T-helper 1 cell treated with Interleukin-12 subunit alpha and Interleukin-12 subunit beta and Interleukin-4 antibody, amounts not matched to agents 30 μg/mL and 1 μg/mL, for 36 hours (primary cell): Measurements from ENCODE around the gene ALAS1.

Experiments
- H3K27ac Mint-ChIP-seq: one replicate; pipeline ENCODE4 v1.8.0; 2021; ENCODE audit warnings: mild to moderate bottlenecking, mixed read lengths
- H3K27me3 Mint-ChIP-seq: one replicate; pipeline ENCODE4 v1.8.0; 2021; ENCODE audit warnings: low read depth, mixed read lengths
- H3K36me3 Mint-ChIP-seq: one replicate; pipeline ENCODE4 v1.8.0; 2021; ENCODE audit warnings: low read depth, mixed read lengths
- H3K4me1 Mint-ChIP-seq: one replicate; pipeline ENCODE4 v1.8.0; 2021; ENCODE audit warnings: low read depth, mixed read lengths
- H3K4me3 Mint-ChIP-seq: one replicate; pipeline ENCODE4 v1.8.0; 2021; ENCODE audit warnings: mild to moderate bottlenecking, moderate library complexity, mixed read lengths
- H3K9me3 Mint-ChIP-seq: one replicate; pipeline ENCODE4 v1.8.0; 2021; ENCODE audit warnings: mixed read lengths

The ALAS1 gene

GRCh38 chr3:52237657-52238172 is 39.8 kb downstream of the ALAS1 start:
- H3K4me1 Mint-ChIP-seq: peaks cover 51% of the 10 kb centered on the region
- peak overlapping the region; percentile 97 for H3K4me3 Mint-ChIP-seq
- H3K9me3 Mint-ChIP-seq: no peaks in the 10 kb centered on the region
- peaks cover 27% of the 10 kb centered on the region for H3K36me3 Mint-ChIP-seq
- H3K27ac Mint-ChIP-seq: peak overlapping the region; percentile 92
- H3K27me3 Mint-ChIP-seq: no peaks in the 10 kb centered on the region

GRCh38 chr3:52238193-52238760 is 40.3 kb downstream of the ALAS1 start:
- peak overlapping the region; percentile 97 for H3K4me3 Mint-ChIP-seq
- peaks cover 27% of the 10 kb centered on the region for H3K36me3 Mint-ChIP-seq
- peaks cover 52% of the 10 kb centered on the region for H3K4me1 Mint-ChIP-seq
- H3K27me3 Mint-ChIP-seq: no peaks in the 10 kb centered on the region
- H3K9me3 Mint-ChIP-seq: no peaks in the 10 kb centered on the region
- peak overlapping the region; percentile 92 for H3K27ac Mint-ChIP-seq

- H3K4me1 Mint-ChIP-seq: peaks cover 54% of the 10 kb centered on the region
- peak within 1 kb of the TSS; percentile 98 for H3K27ac Mint-ChIP-seq
- H3K27me3 Mint-ChIP-seq: no peaks in the 10 kb centered on the region
- H3K4me3 Mint-ChIP-seq: peak within 1 kb of the TSS; percentile 97
- H3K36me3 Mint-ChIP-seq: peaks cover 27% of the 10 kb centered on the region
- H3K9me3 Mint-ChIP-seq: no peaks in the 10 kb centered on the region
Observed at GRCh38 chr3:52238761-52239701, 41.1 kb downstream of the ALAS1 start, which contains the start of gene TWF2. TWF2 (minus strand) TSS chr3:52239158; CDS start chr3:52239016, 142 bp downstream.

GRCh38 chr3:52240059-52240885 is 42.3 kb downstream of the ALAS1 start:
- peaks cover 25% of the 10 kb centered on the region for H3K36me3 Mint-ChIP-seq
- H3K4me3 Mint-ChIP-seq: peak overlapping the region; percentile 97
- H3K27me3 Mint-ChIP-seq: no peaks in the 10 kb centered on the region
- H3K9me3 Mint-ChIP-seq: no peaks in the 10 kb centered on the region
- peaks cover 60% of the 10 kb centered on the region for H3K4me1 Mint-ChIP-seq
- H3K27ac Mint-ChIP-seq: peak overlapping the region; percentile 98

GRCh38 chr3:52240886-52241370 is 43.0 kb downstream of the ALAS1 start:
- H3K27me3 Mint-ChIP-seq: no peaks in the 10 kb centered on the region
- peak overlapping the region; percentile 97 for H3K4me3 Mint-ChIP-seq
- H3K27ac Mint-ChIP-seq: peak overlapping the region; percentile 98
- peaks cover 57% of the 10 kb centered on the region for H3K4me1 Mint-ChIP-seq
- H3K36me3 Mint-ChIP-seq: peaks cover 25% of the 10 kb centered on the region
- no peaks in the 10 kb centered on the region for H3K9me3 Mint-ChIP-seq

GRCh38 chr3:52242039-52242438 is 44.1 kb downstream of the ALAS1 start:
- Mint-ChIP-seq H3K4me3 (peak overlapping the region; percentile 4), H3K27ac (peak overlapping the region; percentile 27), H3K27me3 (no peaks in the 10 kb centered on the region), H3K9me3 (no peaks in the 10 kb centered on the region), H3K4me1 (peaks cover 62% of the 10 kb centered on the region), H3K36me3 (peaks cover 28% of the 10 kb centered on the region)

- H3K36me3 Mint-ChIP-seq: peaks cover 38% of the 10 kb centered on the region
- no peaks in the 10 kb centered on the region for H3K9me3 Mint-ChIP-seq
- peaks cover 70% of the 10 kb centered on the region for H3K4me1 Mint-ChIP-seq
- no peaks in the 10 kb centered on the region for H3K27me3 Mint-ChIP-seq
- H3K27ac Mint-ChIP-seq: peak overlapping the region; percentile 87
- peak overlapping the region; percentile 82 for H3K4me3 Mint-ChIP-seq
Observed at GRCh38 chr3:52243791-52244628, 46.0 kb downstream of the ALAS1 start.

- peak within 1 kb of the TSS; percentile 86 for H3K4me3 Mint-ChIP-seq
Observed at GRCh38 chr3:52245322-52246263, 47.6 kb downstream of the ALAS1 start, which contains the start of gene PPM1M. PPM1M (plus strand) TSS chr3:52245759; CDS start chr3:52245825, 66 bp downstream.

GRCh38 chr3:52246264-52246620 is 48.3 kb downstream of the ALAS1 start:
- Mint-ChIP-seq H3K27me3 (no peaks in the 10 kb centered on the region), H3K27ac (peak overlapping the region; percentile 90), H3K4me1 (peaks cover 70% of the 10 kb centered on the region), H3K36me3 (peaks cover 41% of the 10 kb centered on the region), H3K4me3 (peak overlapping the region; percentile 86), H3K9me3 (no peaks in the 10 kb centered on the region)

More at GRCh38 chr3:52245322-52246263, 47.6 kb downstream of the ALAS1 start, which contains the start of gene PPM1M:
- Mint-ChIP-seq H3K4me1 (peaks cover 74% of the 10 kb centered on the region), H3K9me3 (no peaks in the 10 kb centered on the region), H3K27ac (peak within 1 kb of the TSS; percentile 90), H3K27me3 (no peaks in the 10 kb centered on the region), H3K36me3 (peaks cover 42% of the 10 kb centered on the region)

GRCh38 chr3:52246728-52247408 is 48.9 kb downstream of the ALAS1 start:
- H3K27ac Mint-ChIP-seq: peak overlapping the region; percentile 90
- H3K4me3 Mint-ChIP-seq: peak overlapping the region; percentile 86
- H3K36me3 Mint-ChIP-seq: peaks cover 43% of the 10 kb centered on the region
- H3K9me3 Mint-ChIP-seq: no peaks in the 10 kb centered on the region
- H3K4me1 Mint-ChIP-seq: peaks cover 68% of the 10 kb centered on the region
- H3K27me3 Mint-ChIP-seq: no peaks in the 10 kb centered on the region

- H3K27ac Mint-ChIP-seq: peak overlapping the region; percentile 90
- H3K4me3 Mint-ChIP-seq: peak overlapping the region; percentile 86
- H3K4me1 Mint-ChIP-seq: peaks cover 70% of the 10 kb centered on the region
- no peaks in the 10 kb centered on the region for H3K9me3 Mint-ChIP-seq
- H3K36me3 Mint-ChIP-seq: peaks cover 48% of the 10 kb centered on the region
- no peaks in the 10 kb centered on the region for H3K27me3 Mint-ChIP-seq
Observed at GRCh38 chr3:52247409-52248164, 49.6 kb downstream of the ALAS1 start.
